BJ (cell line): ENCODE data around the gene ZFP36L2. TPM values are rescaled to one million over a fixed set of nuclear protein-coding genes. Genes with fewer than 3 reads are reported as not detected.

Experiments used
- CTCF ChIA-PET: fragments of 350-600 bp; formaldehyde crosslinking; extraction: SDS; loops from one replicate; lab custom pipeline; 2021; ENCODE audit warnings: antibody characterized with exemption, inconsistent platforms; lab: Yijun Ruan, JAX
- POLR2A ChIA-PET: fragments of 300-600 bp; sonication (Branson Sonifier 250); formaldehyde crosslinking; extraction: SDS; loops from one replicate; lab custom pipeline; 2021; ENCODE audit warnings: antibody characterized with exemption; lab: Charles Lee
- DNase-seq: peaks from one replicate; pipeline ENCODE4 v3.0.0-alpha.2; 2011; ENCODE audit warnings: low read depth
- H3K27me3 ChIP-seq: 2 replicates; pipeline ENCODE4 v1.6.0; 2011; ENCODE audit warnings: low read length; ENCODE audit not compliant: control insufficient read depth, insufficient read depth
- H3K36me3 ChIP-seq: 2 replicates; pipeline ENCODE4 v1.5.1; 2011; ENCODE audit warnings: low read length; ENCODE audit not compliant: control insufficient read depth, insufficient read depth
- H3K4me3 ChIP-seq: 2 replicates; pipeline ENCODE4 v1.5.1; 2011; ENCODE audit warnings: low read depth, mild to moderate bottlenecking, control low read depth, low read length
- polyA plus RNA-seq: library from polyadenylated mRNA; depleted of rRNA; stranded (reverse); fragments of >200 nt; gene quantifications from 2 replicates; pipeline ENCODE4 v1.2.3, GENCODE V29; 2011
- TF ChIP-seq, protein P1 (sequence below): IDR thresholded peaks from 2 replicates; pipeline ENCODE4 v1.5.1; 2011; ENCODE audit warnings: low read depth, mild to moderate bottlenecking, control low read depth, inconsistent platforms, low read length, moderate library complexity; ENCODE audit not compliant: insufficient read depth

Gene ZFP36L2
- polyA plus RNA-seq, 1 experiment = 4.0 TPM

DNA sequence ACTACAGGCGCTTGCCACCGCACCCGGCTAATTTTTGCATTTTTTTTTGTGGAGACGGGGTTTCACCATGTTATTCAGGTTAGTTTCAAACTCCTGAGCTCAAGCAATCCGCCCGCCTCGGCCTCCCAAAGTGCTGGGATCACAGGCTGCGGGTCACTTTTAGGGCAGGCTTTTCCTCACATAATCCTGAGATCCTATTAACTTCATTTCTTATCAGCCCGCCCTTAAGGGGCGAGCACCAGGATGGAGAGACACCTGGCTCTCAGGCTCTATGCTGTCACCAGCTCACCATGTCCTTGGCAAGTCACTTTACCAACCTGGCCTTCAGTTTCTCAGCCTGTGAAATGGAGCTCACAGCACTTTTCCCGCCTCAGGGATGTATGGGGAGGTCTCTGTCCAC, 23.0 kb downstream of the ZFP36L2 start:
- ChIA-PET POLR2A (no interaction called here), CTCF (interaction anchor here (0.6 to 1.0 kb wide), 2 partner anchors 10 to 19 kb away, joined by 3 to 9 read pairs; no protein-coding TSS in a partner anchor)
- TF ChIP-seq, protein P1, sequence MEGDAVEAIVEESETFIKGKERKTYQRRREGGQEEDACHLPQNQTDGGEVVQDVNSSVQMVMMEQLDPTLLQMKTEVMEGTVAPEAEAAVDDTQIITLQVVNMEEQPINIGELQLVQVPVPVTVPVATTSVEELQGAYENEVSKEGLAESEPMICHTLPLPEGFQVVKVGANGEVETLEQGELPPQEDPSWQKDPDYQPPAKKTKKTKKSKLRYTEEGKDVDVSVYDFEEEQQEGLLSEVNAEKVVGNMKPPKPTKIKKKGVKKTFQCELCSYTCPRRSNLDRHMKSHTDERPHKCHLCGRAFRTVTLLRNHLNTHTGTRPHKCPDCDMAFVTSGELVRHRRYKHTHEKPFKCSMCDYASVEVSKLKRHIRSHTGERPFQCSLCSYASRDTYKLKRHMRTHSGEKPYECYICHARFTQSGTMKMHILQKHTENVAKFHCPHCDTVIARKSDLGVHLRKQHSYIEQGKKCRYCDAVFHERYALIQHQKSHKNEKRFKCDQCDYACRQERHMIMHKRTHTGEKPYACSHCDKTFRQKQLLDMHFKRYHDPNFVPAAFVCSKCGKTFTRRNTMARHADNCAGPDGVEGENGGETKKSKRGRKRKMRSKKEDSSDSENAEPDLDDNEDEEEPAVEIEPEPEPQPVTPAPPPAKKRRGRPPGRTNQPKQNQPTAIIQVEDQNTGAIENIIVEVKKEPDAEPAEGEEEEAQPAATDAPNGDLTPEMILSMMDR = no peak
- no peak overlapping the region for H3K4me3 ChIP-seq
- H3K36me3 ChIP-seq = no peaks in the 10 kb centered on the region
- no peak for DNase-seq
- H3K27me3 ChIP-seq = no peaks in the 10 kb centered on the region

DNA sequence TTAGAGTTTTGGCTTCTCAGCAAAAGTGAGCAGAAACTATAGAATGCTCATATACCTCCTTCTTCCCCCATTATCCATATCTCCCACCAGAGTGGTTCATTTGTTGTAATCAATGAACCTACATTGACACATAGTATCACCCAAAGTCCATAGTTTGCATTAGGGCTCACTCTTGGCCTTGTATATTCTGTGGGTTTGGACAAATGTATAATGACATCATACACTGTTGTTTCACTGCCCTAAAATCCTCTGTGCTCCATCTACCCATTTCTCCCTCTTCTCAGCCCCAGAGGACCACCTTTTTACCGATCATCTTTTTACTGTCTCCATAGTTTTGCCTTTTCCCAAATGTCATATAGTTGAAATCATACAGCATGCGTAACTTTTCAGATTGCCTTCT, 24.1 kb downstream of the ZFP36L2 start:
- H3K36me3 ChIP-seq = no peaks in the 10 kb centered on the region
- H3K27me3 ChIP-seq = no peaks in the 10 kb centered on the region
- ChIA-PET POLR2A (no interaction called here), CTCF (interaction anchor here (1.0 kb wide), 1 partner anchor 12 kb away, joined by 9 read pairs; no protein-coding TSS in a partner anchor)
- H3K4me3 ChIP-seq = no peak overlapping the region
- TF ChIP-seq, protein P1 = no peak
- no peak for DNase-seq

DNA sequence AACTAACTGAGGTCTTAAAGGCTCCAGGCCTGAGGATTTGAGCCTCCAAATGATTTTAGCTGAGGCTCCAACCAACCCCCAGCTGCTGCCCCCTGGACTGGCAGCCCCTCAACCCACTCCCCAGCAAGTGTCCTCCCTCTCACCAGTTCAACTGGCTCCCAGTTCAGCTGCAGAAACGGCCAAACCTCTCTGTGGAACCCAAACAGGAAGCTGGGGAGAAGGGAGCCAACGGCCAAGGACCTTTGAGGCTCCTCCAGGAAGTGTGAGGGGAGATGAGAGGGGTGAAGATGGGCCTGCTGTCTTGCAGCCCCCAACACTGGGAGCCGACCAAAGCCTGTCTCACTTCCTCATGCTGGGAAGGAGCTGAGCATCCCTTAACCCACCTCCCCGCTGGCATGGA, 24.9 kb downstream of the ZFP36L2 start:
- CTCF ChIA-PET = no interaction called here
- Histone ChIP-seq H3K27me3 (no peaks in the 10 kb centered on the region), H3K4me3 (no peak overlapping the region), H3K36me3 (no peaks in the 10 kb centered on the region)
- POLR2A ChIA-PET = no interaction called here
- TF ChIP-seq, protein P1 = no peak
- no peak for DNase-seq

DNA sequence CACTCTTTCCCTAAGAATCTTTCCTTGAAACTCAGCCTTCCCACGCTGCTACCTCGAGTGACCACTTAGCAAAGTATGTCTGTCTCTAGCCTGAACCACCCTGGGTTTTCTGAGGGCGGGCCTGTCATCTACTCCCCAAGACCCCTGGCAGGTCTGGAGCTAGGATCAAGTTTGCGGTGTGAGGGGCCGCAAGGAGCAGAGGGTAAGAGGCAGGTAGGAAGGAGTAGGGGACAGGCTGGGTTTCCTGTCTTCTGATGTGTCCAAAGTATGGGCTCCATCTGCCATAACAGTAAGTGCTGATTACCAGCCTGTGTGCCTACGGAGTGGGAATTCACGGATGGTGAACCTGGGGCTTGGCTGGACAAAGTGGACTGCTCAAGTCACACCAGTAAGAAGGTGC, 25.4 kb downstream of the ZFP36L2 start:
- Histone ChIP-seq H3K4me3 (no peak overlapping the region), H3K36me3 (no peaks in the 10 kb centered on the region), H3K27me3 (no peaks in the 10 kb centered on the region)
- TF ChIP-seq, protein P1 = no peak
- ChIA-PET CTCF (no interaction called here), POLR2A (no interaction called here)
- DNase-seq = no peak

DNA sequence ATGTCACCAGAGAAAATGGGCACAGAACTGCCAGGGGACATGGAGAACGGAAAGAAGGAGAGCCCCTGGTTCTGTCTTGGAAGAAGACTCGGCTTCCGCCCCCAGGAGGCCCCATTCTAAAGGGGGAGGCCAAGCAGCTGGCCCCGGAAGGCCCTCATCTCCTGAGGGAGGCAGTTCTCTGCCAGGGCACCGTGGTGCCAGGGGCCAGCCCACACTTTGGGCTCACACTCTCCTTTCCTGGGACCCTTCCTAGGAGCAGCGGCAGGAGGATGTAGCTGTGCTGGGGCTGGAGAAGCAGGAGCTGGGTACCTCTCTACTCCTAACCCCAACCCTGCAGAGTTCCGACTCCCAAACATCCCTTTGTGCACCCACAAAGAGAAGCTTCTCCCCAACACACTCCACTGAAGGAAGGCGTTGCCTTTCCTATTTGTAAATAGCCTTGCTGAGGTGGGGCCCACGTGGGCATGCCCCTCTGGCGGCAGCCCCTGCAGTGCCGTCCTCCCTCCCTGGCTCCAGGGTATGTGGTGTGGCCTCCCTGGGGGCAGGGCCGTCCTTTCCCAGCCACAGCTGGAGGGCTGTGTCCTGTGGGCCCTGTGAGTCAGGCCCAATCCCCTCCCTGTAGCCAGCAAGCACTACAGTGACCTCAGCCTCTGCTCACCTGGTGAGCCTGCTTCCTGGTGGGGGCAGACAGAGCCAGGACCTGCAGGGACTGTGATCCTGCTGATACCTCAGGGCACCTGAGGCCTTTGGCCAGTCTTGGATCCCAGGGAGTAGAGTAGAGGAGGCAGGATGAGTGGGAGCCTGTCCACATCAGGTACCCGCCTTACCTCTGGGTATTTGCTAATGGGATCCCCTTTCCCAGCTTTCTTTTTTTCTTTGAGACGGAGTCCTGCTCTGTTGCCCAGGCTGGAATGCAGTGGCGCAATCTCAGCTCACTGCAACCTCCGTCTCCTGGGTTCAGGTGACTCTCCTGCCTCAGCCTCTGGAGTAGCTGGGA, 26.6 kb downstream of the ZFP36L2 start:
- Histone ChIP-seq H3K36me3 (no peaks in the 10 kb centered on the region), H3K27me3 (no peaks in the 10 kb centered on the region), H3K4me3 (no peak overlapping the region)
- ChIA-PET POLR2A (no interaction called here), CTCF (no interaction called here)
- TF ChIP-seq, protein P1 = no peak
- DNase-seq = no peak
